ENCODE measurements around the gene WDR70.

GRCh38 chr5:37641933-37642332 lies 262.8 kb downstream of the WDR70 start:
- TF ChIP-seq CTCF (IDR thresholded peaks at IDR 0.05) (no peak), EP300 (IDR thresholded peaks at IDR 0.05; ENCODE audit: low read depth) (no peak)

All from transverse colon (tissue), 3 donors.